Activated naive CD4-positive, alpha-beta T cell treated with anti-CD3 and anti-CD28 coated beads, Interleukin-2, amount 10 ng/mL, durations not matched to agents 7 days and 5 days (primary cell): Measurements from ENCODE around the gene SOX6.

Experiments used
- CTCF ChIA-PET: fragments of 350-600 bp; sonication (Branson Sonifier 250); formaldehyde crosslinking; loops from one replicate; lab custom pipeline; 2021; ENCODE audit warnings: antibody characterized with exemption; lab: Charles Lee
- DNase-seq: peaks from one replicate; pipeline ENCODE4 v3.0.0-alpha.2; 2020
- H3K27ac Mint-ChIP-seq: one replicate; pipeline ENCODE4 v1.8.0; 2021; ENCODE audit warnings: mild to moderate bottlenecking, moderate library complexity, mixed read lengths
- H3K27me3 Mint-ChIP-seq: one replicate; pipeline ENCODE4 v1.8.0; 2021; ENCODE audit warnings: mild to moderate bottlenecking, mixed read lengths
- H3K36me3 Mint-ChIP-seq: one replicate; pipeline ENCODE4 v1.8.0; 2021; ENCODE audit warnings: mixed read lengths
- H3K4me1 Mint-ChIP-seq: one replicate; pipeline ENCODE4 v1.8.0; 2021; ENCODE audit warnings: mixed read lengths
- H3K4me3 Mint-ChIP-seq: one replicate; pipeline ENCODE4 v1.8.0; 2021; ENCODE audit warnings: mild to moderate bottlenecking, moderate library complexity, mixed read lengths
- H3K9me3 Mint-ChIP-seq: one replicate; pipeline ENCODE4 v1.8.0; 2021; ENCODE audit warnings: mixed read lengths

SOX6 gene

GRCh38 chr11:16001899-16002426, 354.4 kb downstream of the SOX6 start:
- no peak overlapping the region for H3K4me3 Mint-ChIP-seq
- no peaks in the 10 kb centered on the region for H3K4me1 Mint-ChIP-seq
- CTCF ChIA-PET, result no interaction called here
- H3K27ac Mint-ChIP-seq, result no peak overlapping the region
- H3K27me3 Mint-ChIP-seq, result no peaks in the 10 kb centered on the region
- DNase-seq, result no peak
- H3K36me3 Mint-ChIP-seq, result no peaks in the 10 kb centered on the region
- no peaks in the 10 kb centered on the region for H3K9me3 Mint-ChIP-seq

DNA sequence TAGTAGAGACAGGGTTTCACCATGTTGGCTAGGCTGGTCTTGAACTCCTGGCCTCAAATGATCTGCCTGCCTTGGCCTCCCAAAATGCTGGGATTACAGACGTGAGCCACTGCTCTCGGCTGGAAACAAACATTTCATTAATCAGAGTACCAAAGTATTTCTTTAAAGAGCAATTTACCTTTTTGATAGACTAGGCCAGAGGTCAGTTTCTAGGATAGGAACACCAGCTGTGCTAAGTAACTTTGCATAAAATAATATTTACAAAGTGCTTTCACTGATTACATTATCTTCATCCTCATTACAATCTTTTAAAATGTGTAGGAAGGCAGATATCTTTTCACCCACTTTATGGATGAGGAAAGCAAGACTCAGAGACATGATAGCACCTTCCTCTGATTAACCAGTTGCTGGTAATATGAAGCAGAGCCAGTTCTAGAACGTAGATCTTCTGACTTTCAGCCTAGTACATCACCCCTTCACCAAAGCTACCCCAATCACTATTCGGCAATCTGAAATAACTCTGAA, 355.2 kb downstream of the SOX6 start:
- H3K9me3 Mint-ChIP-seq, result no peaks in the 10 kb centered on the region
- no peak for DNase-seq
- H3K4me1 Mint-ChIP-seq, result no peaks in the 10 kb centered on the region
- no peaks in the 10 kb centered on the region for H3K36me3 Mint-ChIP-seq
- CTCF ChIA-PET, result no interaction called here
- H3K27me3 Mint-ChIP-seq, result no peaks in the 10 kb centered on the region
- no peak overlapping the region for H3K4me3 Mint-ChIP-seq
- H3K27ac Mint-ChIP-seq, result no peak overlapping the region

DNA sequence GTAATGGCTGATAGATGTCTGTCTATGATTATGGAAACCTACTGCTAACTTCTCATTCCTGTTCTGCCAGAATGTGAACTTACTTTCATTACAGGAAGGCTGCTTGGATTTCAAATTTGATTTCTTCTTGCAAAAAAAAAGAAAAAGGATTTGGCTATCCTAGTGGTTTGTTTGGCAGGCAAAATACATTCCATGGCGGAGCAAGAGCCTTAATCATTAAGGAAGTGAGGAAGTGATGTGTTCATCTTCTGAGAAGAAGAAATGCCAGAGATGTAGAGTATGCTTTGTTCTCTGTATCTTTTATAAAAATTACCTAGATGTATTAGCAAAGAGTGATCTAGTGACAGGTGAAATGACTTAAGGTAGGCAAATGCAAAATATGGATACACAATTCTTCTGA, 356.3 kb downstream of the SOX6 start:
- H3K27me3 Mint-ChIP-seq, result no peaks in the 10 kb centered on the region
- no peak overlapping the region for H3K4me3 Mint-ChIP-seq
- H3K36me3 Mint-ChIP-seq, result no peaks in the 10 kb centered on the region
- no peak overlapping the region for H3K27ac Mint-ChIP-seq
- no peak for DNase-seq
- CTCF ChIA-PET, result no interaction called here
- no peaks in the 10 kb centered on the region for H3K9me3 Mint-ChIP-seq
- no peaks in the 10 kb centered on the region for H3K4me1 Mint-ChIP-seq

DNA sequence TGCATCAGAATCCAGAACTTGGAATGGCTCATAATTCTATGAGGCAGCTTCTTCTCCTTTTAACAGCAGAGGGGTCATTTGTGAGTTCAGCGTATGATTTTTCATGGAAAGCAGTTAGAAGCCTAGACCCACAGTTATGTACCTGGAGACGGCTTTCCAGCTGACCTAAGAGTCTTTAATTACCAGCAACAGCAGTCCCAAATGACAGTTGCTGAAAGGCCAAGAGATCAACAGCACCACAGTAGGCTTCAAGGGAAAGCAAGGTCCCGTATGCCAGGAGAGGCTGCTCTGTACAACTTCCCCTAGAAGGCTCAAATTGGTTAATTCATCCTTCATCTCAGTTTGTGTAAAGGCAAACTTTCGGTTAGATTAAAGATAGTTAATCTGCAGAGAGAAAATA, 363.0 kb downstream of the SOX6 start:
- Mint-ChIP-seq H3K36me3 (no peaks in the 10 kb centered on the region), H3K27me3 (no peaks in the 10 kb centered on the region), H3K27ac (no peak overlapping the region), H3K4me1 (no peaks in the 10 kb centered on the region), H3K9me3 (no peaks in the 10 kb centered on the region), H3K4me3 (no peak overlapping the region)
- DNase-seq, result no peak
- CTCF ChIA-PET, result no interaction called here

DNA sequence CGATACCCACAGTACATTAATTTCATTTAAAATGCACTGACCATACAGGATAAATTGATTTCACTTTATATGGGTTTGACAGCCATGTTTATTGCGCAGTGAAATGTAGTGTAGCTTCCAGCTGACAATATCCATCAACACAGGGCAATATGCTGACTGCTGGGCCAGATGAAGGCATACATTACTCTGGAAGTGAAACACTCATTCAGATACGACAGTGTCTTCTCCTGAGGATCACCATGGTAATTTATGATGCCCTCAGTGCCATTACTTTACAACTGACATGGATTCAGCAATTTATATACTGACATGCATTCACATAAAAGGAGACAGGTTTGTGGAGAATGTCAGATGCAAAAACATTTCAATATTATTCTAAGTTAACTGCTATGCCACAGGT, 365.1 kb downstream of the SOX6 start:
- DNase-seq, result no peak
- Mint-ChIP-seq H3K4me1 (no peaks in the 10 kb centered on the region), H3K9me3 (no peaks in the 10 kb centered on the region), H3K27me3 (no peaks in the 10 kb centered on the region), H3K4me3 (no peak overlapping the region), H3K27ac (no peak overlapping the region), H3K36me3 (no peaks in the 10 kb centered on the region)
- CTCF ChIA-PET, result no interaction called here

DNA sequence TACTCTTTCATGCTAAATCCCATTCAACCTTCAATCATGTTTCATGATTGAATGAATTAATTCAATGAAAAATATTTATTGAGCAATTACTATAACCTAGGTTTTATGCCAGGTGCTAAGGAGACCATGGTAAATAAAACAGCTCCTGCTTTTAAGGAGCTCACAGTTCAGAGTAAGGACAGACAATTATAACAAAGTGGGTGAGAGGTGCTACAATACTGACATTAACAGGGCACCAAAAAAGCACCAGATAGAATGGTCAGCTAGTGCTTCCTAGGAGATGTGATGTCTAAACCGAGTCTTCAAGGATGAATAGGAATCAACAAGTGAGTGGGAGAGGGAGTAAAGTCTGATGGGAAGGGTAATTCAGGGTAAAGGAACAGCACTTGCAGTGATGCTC, 366.7 kb downstream of the SOX6 start:
- H3K27me3 Mint-ChIP-seq, result no peaks in the 10 kb centered on the region
- H3K4me3 Mint-ChIP-seq, result no peak overlapping the region
- H3K9me3 Mint-ChIP-seq, result no peaks in the 10 kb centered on the region
- H3K4me1 Mint-ChIP-seq, result no peaks in the 10 kb centered on the region
- H3K36me3 Mint-ChIP-seq, result no peaks in the 10 kb centered on the region
- H3K27ac Mint-ChIP-seq, result no peak overlapping the region
- DNase-seq, result no peak
- CTCF ChIA-PET, result no interaction called here

GRCh38 chr11:15988693-15989231, 367.6 kb downstream of the SOX6 start:
- Mint-ChIP-seq H3K27me3 (no peaks in the 10 kb centered on the region), H3K4me1 (no peaks in the 10 kb centered on the region), H3K4me3 (no peak overlapping the region), H3K27ac (no peak overlapping the region), H3K36me3 (no peaks in the 10 kb centered on the region), H3K9me3 (no peaks in the 10 kb centered on the region)
- DNase-seq, result no peak
- CTCF ChIA-PET, result no interaction called here

DNA sequence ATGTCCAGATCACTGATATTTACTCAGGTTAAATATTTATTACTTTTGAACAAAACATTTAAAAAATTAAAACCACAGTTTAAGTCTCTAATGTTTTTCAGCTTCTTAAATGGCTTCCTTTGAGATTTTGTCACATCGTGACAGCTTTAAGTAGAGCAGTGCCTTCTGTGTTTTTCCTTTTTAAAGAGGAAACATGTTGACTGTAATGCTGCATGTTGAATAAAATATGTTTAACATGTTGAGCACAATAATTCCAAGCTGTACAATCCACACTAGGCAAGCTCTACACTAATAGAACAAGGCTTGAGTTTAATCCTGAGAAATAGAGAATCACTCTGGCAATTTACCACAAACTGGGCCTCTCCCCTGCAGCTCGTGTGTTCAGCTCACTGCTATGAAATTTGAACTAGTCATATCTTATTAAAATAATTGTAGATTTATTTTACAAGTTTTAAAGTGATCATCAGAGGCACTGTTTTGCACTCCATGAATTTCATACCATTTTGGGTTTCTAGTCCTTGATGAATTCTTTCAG, 368.3 kb downstream of the SOX6 start:
- DNase-seq, result no peak
- Mint-ChIP-seq H3K36me3 (no peaks in the 10 kb centered on the region), H3K9me3 (no peaks in the 10 kb centered on the region), H3K4me1 (no peaks in the 10 kb centered on the region), H3K27ac (no peak overlapping the region), H3K4me3 (no peak overlapping the region), H3K27me3 (no peaks in the 10 kb centered on the region)
- CTCF ChIA-PET, result no interaction called here

DNA sequence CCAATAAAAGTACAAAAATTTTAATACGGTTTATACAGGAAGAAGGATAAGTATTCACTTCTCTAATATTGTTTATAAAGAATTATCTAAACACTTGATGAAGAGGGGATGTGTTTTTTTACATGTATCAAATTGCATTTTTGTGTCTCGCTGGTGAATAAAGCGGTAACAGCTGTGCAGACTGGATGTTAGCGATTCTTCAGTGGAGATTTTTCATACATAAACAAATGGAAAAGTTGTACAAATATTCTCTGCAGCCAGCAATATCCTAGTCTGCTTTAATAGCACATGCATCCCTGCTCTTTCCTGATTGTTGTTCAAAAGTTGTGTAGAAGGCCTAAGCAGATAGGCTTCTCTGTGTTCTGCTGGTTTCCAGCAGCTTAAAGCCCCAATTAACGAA, 369.3 kb downstream of the SOX6 start:
- no peak overlapping the region for H3K27ac Mint-ChIP-seq
- no peaks in the 10 kb centered on the region for H3K9me3 Mint-ChIP-seq
- H3K4me3 Mint-ChIP-seq, result no peak overlapping the region
- no peaks in the 10 kb centered on the region for H3K27me3 Mint-ChIP-seq
- DNase-seq, result no peak
- H3K4me1 Mint-ChIP-seq, result no peaks in the 10 kb centered on the region
- CTCF ChIA-PET, result no interaction called here
- no peaks in the 10 kb centered on the region for H3K36me3 Mint-ChIP-seq

DNA sequence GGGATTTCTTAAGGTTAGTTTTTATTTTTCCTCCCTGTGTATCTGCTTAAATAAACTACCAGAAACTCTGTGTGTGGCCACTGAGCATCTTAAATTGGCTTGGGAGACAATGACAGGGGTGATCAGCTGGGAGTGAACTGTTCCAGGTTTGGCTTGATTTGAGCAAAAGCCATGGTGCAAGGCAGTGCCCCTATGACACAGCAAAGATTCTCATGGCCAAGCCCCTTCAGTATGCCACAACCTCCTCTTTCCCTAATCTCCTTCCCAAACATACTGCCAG, 370.5 kb downstream of the SOX6 start:
- H3K4me1 Mint-ChIP-seq, result no peaks in the 10 kb centered on the region
- no peaks in the 10 kb centered on the region for H3K27me3 Mint-ChIP-seq
- H3K4me3 Mint-ChIP-seq, result no peak overlapping the region
- no peaks in the 10 kb centered on the region for H3K36me3 Mint-ChIP-seq
- CTCF ChIA-PET, result no interaction called here
- no peak overlapping the region for H3K27ac Mint-ChIP-seq
- no peak for DNase-seq
- H3K9me3 Mint-ChIP-seq, result no peaks in the 10 kb centered on the region

DNA sequence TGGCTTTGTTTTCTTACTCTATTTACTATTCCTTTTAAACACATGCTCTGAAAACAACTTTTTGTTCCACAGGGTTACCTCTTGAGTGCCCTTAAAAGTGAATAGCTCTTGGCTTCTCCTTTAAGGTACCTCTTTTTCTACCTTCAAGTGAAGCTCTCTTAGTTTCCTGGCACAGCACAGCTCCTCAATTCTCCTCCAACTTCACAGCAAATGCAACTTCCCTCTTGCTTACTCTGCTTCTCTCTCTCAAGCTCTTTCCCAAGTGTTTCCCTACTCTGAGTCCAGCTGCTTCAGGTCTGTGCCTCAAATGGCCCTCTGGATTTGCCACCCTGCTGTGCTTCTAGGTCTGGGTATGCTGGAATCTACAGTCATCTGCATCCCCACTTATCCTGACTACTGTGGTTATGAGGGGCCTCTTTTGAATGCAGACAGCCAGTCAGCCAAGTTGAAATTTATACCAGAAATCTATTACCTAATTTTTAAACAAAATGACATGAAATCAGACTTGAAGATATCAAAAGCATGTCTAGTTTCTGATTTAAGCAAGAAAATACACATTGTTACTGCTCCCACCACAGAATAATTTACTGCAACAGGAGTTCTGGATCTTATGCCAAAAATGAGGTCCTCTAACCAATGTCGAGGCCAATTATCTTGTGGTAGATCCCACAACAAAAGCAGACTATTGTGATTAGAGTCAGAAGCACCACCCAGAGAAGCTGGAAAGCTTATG, 371.1 kb downstream of the SOX6 start:
- Mint-ChIP-seq H3K4me1 (no peaks in the 10 kb centered on the region), H3K27me3 (no peaks in the 10 kb centered on the region), H3K36me3 (no peaks in the 10 kb centered on the region), H3K4me3 (no peak overlapping the region), H3K27ac (no peak overlapping the region), H3K9me3 (no peaks in the 10 kb centered on the region)
- CTCF ChIA-PET, result no interaction called here
- DNase-seq, result no peak

- Mint-ChIP-seq H3K9me3 (no peaks in the 10 kb centered on the region), H3K27me3 (no peaks in the 10 kb centered on the region)
- CTCF ChIA-PET, result no interaction called here
Observed at GRCh38 chr11:15981292-15981691, 375.1 kb downstream of the SOX6 start.

DNA sequence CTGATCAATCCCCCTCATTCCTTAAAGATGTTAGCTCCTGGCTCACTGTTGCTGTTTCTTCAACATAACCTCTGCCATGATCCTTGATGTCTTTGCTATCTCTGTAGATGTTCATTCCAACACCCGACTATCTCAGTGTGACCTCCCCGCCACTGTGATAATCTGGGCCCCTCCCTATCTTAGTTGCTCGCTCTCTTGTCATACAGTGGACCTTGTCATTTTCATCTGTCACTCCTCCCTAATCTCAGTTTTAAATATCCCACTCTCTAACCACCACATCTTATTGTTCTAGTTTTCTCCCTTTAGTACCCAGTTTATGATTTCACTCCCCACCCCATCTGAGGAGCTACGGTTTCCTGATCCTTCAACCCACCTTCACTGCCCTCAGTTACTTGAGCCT, 379.2 kb downstream of the SOX6 start:
- H3K27ac Mint-ChIP-seq, result no peak overlapping the region
- CTCF ChIA-PET, result no interaction called here

More at GRCh38 chr11:15981292-15981691, 375.1 kb downstream of the SOX6 start:
- no peaks in the 10 kb centered on the region for H3K36me3 Mint-ChIP-seq
- H3K4me3 Mint-ChIP-seq, result no peak overlapping the region
- no peak overlapping the region for H3K27ac Mint-ChIP-seq
- DNase-seq, result no peak
- H3K4me1 Mint-ChIP-seq, result no peaks in the 10 kb centered on the region

DNA sequence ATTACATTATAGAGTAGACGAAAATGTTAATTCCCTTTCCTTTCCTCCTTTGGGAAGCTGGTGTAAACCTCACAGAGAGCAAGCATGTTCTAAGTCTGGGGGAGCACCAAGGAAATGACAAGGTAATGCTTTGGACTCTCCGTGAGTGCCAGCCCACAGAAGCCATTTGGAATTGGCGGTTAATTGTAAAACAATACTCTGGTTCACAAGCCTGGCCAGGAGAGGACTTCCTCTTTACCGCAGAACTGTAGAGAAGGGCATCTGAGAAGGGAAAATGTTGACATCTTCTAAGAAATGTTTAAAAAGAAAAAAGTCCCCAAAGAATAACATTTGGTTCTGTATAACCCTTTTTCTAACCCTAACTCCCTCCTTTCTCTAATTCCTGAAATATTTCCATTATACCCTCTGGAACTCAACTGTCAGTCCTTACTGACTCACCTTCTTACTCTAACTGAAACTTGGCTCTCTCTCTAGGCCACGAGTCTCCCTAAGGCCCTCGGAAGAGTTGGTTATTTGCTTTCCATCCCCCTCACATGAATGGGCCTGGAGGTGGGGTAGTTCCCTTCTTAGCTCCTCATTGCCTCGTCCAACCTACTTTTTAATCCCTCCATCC, 379.8 kb downstream of the SOX6 start:
- no peak for DNase-seq
- Mint-ChIP-seq H3K9me3 (no peaks in the 10 kb centered on the region), H3K4me3 (no peak overlapping the region), H3K4me1 (no peaks in the 10 kb centered on the region), H3K36me3 (no peaks in the 10 kb centered on the region), H3K27ac (no peak overlapping the region), H3K27me3 (no peaks in the 10 kb centered on the region)
- CTCF ChIA-PET, result no interaction called here

More for the DNA sequence above, 379.2 kb downstream of the SOX6 start:
- DNase-seq, result no peak
- Mint-ChIP-seq H3K4me3 (no peak overlapping the region), H3K27me3 (no peaks in the 10 kb centered on the region), H3K4me1 (no peaks in the 10 kb centered on the region), H3K9me3 (no peaks in the 10 kb centered on the region), H3K36me3 (no peaks in the 10 kb centered on the region)

DNA sequence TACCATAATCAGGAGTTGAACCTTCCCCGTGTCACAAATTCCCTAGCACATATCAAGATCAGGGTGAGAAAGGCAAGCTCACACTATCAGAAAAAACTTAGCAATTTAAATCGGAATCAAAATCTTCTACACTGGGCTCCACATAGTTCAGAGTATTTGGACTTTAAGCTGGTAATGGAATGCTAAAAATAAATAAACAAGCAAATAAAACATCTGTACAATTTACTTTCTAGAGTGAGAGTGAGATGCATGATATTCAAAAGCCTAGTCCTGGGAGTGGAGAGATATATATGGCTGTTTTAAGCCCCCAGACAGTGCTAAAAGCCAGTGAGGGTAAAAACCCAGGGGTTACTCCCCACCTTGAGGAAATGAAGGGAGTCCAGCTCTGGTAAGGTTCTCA, 380.6 kb downstream of the SOX6 start:
- Mint-ChIP-seq H3K4me1 (no peaks in the 10 kb centered on the region), H3K36me3 (no peaks in the 10 kb centered on the region)
- CTCF ChIA-PET, result no interaction called here

More for the DNA sequence above, 380.6 kb downstream of the SOX6 start:
- H3K9me3 Mint-ChIP-seq, result no peaks in the 10 kb centered on the region
- DNase-seq, result no peak
- no peak overlapping the region for H3K27ac Mint-ChIP-seq
- no peak overlapping the region for H3K4me3 Mint-ChIP-seq
- H3K27me3 Mint-ChIP-seq, result no peaks in the 10 kb centered on the region
